Left forelimb (tissue), 1 donor: ENCODE measurements around the gene SEC24D.

Source experiments
- DNase-seq: peaks from one replicate; pipeline ENCODE4 v3.0.0-alpha.2; 2018; ENCODE audit warnings: low spot score

SEC24D gene

GRCh38 chr4:118751629-118752323 is 84.2 kb downstream of the SEC24D start:
- DNase-seq = no peak

- no peak for DNase-seq
These were observed 86.5 kb downstream of the SEC24D start for GRCh38 chr4:118749347-118749988.

- no peak for DNase-seq
These were observed 89.5 kb downstream of the SEC24D start for GRCh38 chr4:118746251-118746919.

GRCh38 chr4:118745357-118745756 is 90.6 kb downstream of the SEC24D start:
- no peak for DNase-seq

GRCh38 chr4:118743867-118744266 is 92.1 kb downstream of the SEC24D start:
- no peak for DNase-seq

GRCh38 chr4:118742050-118742449 is 93.9 kb downstream of the SEC24D start:
- no peak for DNase-seq

GRCh38 chr4:118741301-118741855 is 94.5 kb downstream of the SEC24D start:
- DNase-seq = no peak

- no peak for DNase-seq
These were observed 95.1 kb downstream of the SEC24D start for GRCh38 chr4:118740869-118741268.

GRCh38 chr4:118739022-118739713 is 96.8 kb downstream of the SEC24D start:
- DNase-seq = no peak

- no peak for DNase-seq
These were observed 97.8 kb downstream of the SEC24D start for GRCh38 chr4:118738090-118738489.

GRCh38 chr4:118736900-118737299 is 99.0 kb downstream of the SEC24D start:
- no peak for DNase-seq

GRCh38 chr4:118734491-118735205 is 101.3 kb downstream of the SEC24D start:
- no peak for DNase-seq

- no peak for DNase-seq
These were observed 103.2 kb downstream of the SEC24D start for GRCh38 chr4:118732591-118733330.

GRCh38 chr4:118730683-118731082 is 105.2 kb downstream of the SEC24D start:
- DNase-seq = no peak

- DNase-seq = no peak
These were observed 106.3 kb downstream of the SEC24D start for GRCh38 chr4:118729287-118730286.

GRCh38 chr4:118727360-118727759 is 108.6 kb downstream of the SEC24D start:
- no peak for DNase-seq

- no peak for DNase-seq
These were observed 112.6 kb downstream of the SEC24D start for GRCh38 chr4:118723369-118723768.

GRCh38 chr4:118721752-118722151 is 114.2 kb downstream of the SEC24D start:
- no peak for DNase-seq

- DNase-seq = no peak
These were observed 117.3 kb downstream of the SEC24D start for GRCh38 chr4:118718511-118719170.
